Femur (tissue), 1 donor: Measurements from ENCODE around the gene REL.
"Not testable (repeated sequence)": the region's sequence is repeated elsewhere in the genome, so short reads cannot be mapped to it uniquely, and the experiment has no call there.

Source experiments
- DNase-seq: peaks from one replicate; pipeline ENCODE4 v3.0.0-alpha.2; 2017

Gene REL

GRCh38 chr2:60926741-60927552 lies 45.6 kb downstream of the REL start:
- DNase-seq = no peak

DNA sequence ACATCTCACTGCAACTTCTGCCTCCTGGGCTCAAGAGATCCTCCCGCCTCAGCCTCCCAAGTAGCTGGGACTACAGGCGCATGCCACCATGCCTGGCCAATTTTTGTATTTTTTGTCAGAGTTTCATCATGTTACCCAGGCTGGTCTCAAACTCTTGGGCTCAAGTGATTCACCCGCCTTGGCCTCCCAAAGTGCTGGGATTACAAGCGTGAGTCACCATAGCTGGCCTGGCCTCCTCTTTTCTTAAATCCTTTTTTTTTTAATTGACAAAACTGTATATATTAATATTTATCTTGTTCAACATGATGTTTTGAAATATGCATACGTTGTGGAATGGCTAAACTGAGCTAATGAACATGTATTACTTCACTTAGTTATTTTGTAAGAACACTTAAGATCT lies 50.7 kb downstream of the REL start:
- DNase-seq = not testable (repeated sequence)

DNA sequence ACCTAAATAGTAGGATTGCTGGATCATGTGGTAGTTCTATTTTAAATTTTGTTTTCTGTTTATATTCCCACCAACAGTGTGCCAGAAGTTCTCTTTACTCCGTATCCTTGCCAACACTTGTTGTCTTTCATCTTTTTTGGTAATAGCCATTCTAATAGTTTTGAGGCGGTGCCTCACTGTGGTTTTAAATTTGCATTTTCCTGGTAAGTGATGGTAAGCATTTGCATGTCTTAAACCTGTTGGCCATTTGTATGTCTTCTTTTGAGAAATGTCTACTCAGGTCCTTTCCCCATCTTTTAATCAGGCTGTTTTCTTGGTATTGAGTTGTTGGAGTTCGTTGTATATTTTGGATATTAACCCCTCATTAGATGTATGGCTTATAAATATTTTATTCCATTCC lies 51.6 kb downstream of the REL start:
- no peak for DNase-seq

DNA sequence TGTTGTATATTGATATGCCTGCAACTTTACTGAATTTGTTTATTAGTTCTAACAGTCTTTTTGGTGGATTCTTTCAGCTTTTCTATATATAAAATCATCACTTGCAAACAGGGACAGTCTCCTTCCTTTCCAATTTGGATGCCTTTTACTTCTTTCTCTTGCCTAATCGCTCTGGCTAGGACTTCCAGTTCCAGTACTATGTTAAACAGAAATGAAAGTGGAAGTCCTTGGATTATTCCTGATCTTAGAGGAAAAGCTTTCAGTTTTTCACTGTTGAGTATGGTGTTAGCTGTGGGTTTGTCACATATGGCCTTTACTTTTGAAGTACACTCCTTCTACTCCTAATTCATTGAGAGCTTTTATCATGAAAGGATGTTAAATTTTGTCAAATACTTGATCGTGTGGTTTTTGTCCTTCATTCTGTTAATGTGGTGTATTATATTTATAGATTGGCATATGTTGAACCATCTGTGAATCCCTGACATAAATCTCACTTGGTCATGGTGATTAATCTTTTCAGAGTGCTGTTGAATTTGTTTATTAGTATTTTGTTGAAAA lies 52.9 kb downstream of the REL start:
- no peak for DNase-seq

- DNase-seq = no peak
Measured at GRCh38 chr2:60936757-60937156, 55.4 kb downstream of the REL start.

GRCh38 chr2:60938301-60938700 lies 56.9 kb downstream of the REL start:
- DNase-seq = no peak

DNA sequence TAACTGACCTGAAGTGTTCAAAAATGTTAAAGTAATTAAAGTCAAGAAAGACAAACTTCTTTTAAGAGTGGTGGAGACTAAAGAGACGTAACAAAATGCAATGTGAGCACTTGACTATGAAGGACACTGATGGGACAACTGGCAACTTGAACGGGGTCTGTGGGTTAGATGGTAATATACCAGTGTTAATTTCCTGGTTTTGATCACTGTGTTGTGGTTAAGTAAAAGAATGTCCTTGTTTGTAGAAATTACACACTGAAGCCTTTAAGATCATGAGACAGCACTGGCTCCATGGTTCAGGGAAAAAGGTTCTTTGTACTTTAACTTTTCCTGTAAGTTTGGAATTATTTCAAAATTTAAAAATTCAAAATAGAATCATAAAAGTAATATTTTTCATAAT lies 58.2 kb downstream of the REL start:
- no peak for DNase-seq

- DNase-seq = no peak
Measured at GRCh38 chr2:60945341-60945740, 64.0 kb downstream of the REL start.

DNA sequence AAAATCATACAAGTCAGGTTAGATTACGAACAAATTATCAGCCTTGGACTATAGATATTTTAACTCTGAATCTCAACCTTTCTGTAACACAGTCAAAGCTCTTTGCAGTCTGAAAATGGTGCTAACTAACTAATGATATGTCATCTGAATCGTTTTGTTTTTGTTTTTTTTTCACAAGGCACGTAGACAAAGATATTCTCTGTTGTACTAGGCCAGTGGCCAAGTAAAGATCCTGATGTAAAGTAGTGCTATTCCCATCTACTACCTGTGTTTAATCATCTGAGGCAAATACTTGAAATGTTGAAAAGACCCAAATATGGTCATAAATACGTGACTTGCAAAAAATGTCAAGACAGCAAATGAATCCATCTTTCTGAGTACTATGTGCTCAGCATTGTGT lies 65.7 kb downstream of the REL start:
- no peak for DNase-seq

GRCh38 chr2:60948161-60948560 lies 66.8 kb downstream of the REL start:
- no peak for DNase-seq

DNA sequence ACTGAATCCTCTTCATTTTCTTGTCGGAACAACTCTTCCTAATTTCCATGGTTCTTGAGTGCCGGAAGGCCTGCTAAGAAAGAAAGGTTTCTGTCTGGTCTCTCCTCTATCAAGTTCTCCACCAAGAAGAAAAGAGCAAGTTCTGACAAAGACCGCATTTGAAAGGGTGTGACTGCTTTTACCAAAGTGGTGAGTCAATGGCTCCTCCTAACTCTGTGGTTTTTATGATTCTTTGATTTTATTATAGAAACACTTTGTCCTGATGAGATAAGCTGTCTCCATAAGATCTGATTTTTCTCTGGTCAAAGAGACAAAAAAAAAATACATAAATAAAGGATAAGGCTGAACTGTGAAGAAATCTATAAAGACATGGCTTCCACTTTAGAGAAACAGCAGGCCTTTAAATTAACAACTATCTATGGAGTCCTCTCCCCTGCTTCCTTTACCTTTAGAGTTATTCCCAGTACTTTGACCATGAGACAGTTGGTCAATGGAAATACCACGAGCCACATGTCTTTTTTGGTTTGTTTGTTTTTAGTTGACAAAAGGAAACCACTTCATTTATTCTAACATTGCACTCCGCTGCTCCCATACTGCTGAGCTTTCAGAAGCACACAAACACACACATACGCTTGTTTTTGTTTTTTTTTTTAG lies 67.7 kb downstream of the REL start:
- no peak for DNase-seq

- no peak for DNase-seq
Measured at GRCh38 chr2:60954139-60954538, 72.8 kb downstream of the REL start.

DNA sequence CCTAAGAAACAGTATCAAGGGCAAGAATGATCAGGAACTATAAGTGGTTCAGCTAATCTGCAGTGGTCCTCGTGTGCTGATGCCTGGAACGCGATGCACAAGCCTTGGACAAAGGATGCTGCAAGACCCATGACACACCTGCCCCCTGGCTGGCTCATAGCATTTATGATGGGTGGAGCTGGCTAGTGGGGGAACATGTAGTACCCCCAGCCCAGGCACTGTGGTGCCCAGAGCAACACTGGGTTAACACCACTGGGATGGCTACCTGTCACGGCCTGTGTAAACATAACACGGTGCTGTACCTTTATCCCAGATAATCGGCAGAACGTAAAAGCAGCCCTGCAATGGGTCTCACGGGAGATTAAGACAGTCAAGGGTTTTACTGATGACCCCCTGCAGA lies 75.8 kb downstream of the REL start:
- DNase-seq = no peak

GRCh38 chr2:60957643-60958042 lies 76.3 kb downstream of the REL start:
- DNase-seq = no peak

- no peak for DNase-seq
Measured at GRCh38 chr2:60958361-60958760, 77.0 kb downstream of the REL start.

DNA sequence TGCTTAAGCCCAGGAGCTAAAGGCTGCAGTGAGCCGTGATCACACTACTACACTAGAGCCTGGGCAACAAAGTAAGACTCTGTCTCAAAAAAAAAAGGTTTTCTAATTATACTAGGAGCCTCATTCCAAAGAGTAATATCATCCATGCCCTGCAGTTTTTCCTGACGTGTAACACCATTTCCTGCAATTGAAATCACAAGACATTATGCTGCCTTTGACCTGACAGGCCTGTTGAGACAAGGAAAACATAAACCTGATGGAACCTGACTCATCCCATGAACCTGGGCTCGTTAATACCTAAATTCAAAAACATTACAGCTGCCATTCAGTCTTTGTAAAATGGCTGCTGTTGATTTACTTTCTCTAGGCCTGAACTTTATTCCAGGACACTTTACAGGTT lies 77.4 kb downstream of the REL start:
- DNase-seq = no peak

GRCh38 chr2:60959501-60959900 lies 78.1 kb downstream of the REL start:
- DNase-seq = no peak

DNA sequence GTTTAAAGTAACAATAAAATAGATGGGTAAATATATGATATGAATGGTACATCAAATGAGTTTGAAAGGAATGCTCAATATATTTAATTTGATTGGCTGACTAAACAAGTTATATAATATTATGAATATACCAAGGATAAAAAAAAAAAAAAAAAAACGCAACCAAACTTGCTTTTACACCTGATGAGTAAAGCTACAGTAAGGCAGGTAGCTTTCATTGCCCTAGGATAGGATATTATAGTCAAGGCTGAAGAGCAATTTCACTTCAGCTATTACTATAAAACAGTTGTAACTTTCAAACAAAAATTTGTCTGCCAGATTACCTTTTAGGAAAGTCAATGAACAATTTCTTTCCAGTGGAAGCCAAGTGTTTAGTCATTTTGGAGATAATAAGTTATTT lies 79.3 kb downstream of the REL start:
- no peak for DNase-seq

- no peak for DNase-seq
Measured at GRCh38 chr2:60961457-60961856, 80.1 kb downstream of the REL start.

DNA sequence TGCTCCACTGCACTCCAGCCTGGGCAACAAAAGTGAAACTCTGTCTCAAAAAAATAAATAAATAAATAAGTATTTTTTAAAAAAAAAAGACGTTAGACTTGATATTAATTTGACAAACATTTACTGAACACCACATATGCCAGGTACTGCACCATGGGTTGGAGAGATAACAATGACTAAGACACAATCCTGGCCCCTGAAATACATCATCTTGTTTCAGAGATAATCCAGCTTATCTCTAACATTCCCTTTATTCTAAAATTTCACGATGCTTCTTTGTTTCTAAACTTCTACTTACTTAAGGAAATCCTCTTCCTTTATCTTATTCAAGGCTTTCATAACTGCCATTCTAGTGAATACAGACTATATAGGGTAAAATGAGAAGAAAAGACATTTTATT lies 81.2 kb downstream of the REL start:
- no peak for DNase-seq

DNA sequence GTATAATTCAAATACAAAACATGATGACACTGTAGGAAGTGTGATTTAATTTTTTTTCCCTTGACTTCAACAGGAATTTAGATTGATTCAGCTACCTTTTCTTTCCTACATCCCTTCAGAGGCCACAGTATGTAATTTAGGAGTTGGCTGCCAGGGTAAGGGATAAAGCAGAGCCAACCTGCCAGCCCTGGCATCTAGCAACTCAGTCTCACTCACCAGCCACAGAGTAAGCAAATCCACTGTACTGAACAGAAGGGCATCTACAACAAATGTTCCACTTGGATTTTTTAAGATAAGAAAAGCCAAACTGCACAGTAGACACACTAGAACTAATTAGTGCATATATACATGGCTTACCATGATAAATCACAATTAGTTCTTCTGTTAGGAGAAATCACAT lies 81.8 kb downstream of the REL start:
- no peak for DNase-seq

GRCh38 chr2:60964651-60965498 lies 83.5 kb downstream of the REL start:
- DNase-seq = no peak

GRCh38 chr2:60965499-60965785 lies 84.1 kb downstream of the REL start:
- no peak for DNase-seq
